ENCODE measurements around the gene ACOT12.

DNA sequence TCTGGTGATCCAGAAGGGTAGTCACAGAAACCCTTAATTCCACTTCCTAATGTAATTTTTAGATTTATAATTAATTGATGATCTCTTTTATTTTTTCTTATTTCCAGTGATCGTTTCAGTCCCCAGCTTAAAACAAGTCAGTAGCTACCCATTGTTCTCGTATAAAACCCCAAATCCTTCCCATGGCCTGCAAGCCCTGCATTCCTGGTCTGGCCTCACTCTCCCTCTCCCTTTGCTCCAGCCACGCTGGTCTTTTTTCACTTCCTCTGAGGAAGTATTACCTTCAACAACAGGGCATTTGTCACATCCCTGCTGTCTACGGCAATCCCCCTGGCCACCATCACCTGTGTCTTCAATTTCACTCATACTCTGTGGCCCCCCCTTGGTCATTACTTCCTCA lies 44.8 kb downstream of the ACOT12 start:
- no peak for TF ChIP-seq PPARA (CRISPR knock-in tag; IDR thresholded peaks at IDR 0.05; ENCODE audit: borderline replicate concordance)
- no peak for TF ChIP-seq ZC3H10 (CRISPR knock-in tag; IDR thresholded peaks at IDR 0.05)
- TF ChIP-seq ESRRG (CRISPR knock-in tag; IDR thresholded peaks at IDR 0.05) = no peak
- TF ChIP-seq, protein P1, sequence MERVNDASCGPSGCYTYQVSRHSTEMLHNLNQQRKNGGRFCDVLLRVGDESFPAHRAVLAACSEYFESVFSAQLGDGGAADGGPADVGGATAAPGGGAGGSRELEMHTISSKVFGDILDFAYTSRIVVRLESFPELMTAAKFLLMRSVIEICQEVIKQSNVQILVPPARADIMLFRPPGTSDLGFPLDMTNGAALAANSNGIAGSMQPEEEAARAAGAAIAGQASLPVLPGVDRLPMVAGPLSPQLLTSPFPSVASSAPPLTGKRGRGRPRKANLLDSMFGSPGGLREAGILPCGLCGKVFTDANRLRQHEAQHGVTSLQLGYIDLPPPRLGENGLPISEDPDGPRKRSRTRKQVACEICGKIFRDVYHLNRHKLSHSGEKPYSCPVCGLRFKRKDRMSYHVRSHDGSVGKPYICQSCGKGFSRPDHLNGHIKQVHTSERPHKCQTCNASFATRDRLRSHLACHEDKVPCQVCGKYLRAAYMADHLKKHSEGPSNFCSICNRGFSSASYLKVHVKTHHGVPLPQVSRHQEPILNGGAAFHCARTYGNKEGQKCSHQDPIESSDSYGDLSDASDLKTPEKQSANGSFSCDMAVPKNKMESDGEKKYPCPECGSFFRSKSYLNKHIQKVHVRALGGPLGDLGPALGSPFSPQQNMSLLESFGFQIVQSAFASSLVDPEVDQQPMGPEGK (CRISPR knock-in tag; IDR thresholded peaks at IDR 0.05; ENCODE audit: borderline replicate concordance) = no peak
- TF ChIP-seq GLIS3 (CRISPR knock-in tag; IDR thresholded peaks at IDR 0.05) = no peak
- no peak for TF ChIP-seq ZNF8 (CRISPR knock-in tag; IDR thresholded peaks at IDR 0.05)
- TF ChIP-seq, protein P2, sequence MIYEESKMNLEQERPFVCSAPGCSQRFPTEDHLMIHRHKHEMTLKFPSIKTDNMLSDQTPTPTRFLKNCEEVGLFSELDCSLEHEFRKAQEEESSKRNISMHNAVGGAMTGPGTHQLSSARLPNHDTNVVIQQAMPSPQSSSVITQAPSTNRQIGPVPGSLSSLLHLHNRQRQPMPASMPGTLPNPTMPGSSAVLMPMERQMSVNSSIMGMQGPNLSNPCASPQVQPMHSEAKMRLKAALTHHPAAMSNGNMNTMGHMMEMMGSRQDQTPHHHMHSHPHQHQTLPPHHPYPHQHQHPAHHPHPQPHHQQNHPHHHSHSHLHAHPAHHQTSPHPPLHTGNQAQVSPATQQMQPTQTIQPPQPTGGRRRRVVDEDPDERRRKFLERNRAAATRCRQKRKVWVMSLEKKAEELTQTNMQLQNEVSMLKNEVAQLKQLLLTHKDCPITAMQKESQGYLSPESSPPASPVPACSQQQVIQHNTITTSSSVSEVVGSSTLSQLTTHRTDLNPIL (CRISPR knock-in tag; IDR thresholded peaks at IDR 0.05; ENCODE audit: low read depth) = no peak
- TF ChIP-seq ZFP30 (CRISPR knock-in tag; IDR thresholded peaks at IDR 0.05) = no peak
- TF ChIP-seq ZFP3 (CRISPR knock-in tag; IDR thresholded peaks at IDR 0.05) = no peak
- TF ChIP-seq ISL1 (CRISPR knock-in tag; IDR thresholded peaks at IDR 0.05) = no peak

Measured in SK-N-SH treated with all-trans-retinoic acid at 6 μM for 48 hours (cell line).